Spleen (tissue), 7 donors: ENCODE measurements around the gene ARID1A.
"Not testable (repeated sequence)": the region's sequence is repeated elsewhere in the genome, so short reads cannot be mapped to it uniquely, and the experiment has no call there.

Experiments
- POLR2A ChIP-seq, 3 donors: fragments of 450-650 bp; IDR thresholded peaks; one replicate each; pipeline ENCODE4 v1.5.1; 2017; ENCODE audit warnings: antibody characterized with exemption in 3 of 3, mild to moderate bottlenecking in 1 of 3
- POLR2AphosphoS5 ChIP-seq, 3 donors: sonication (generic); formaldehyde crosslinking; IDR thresholded peaks; one replicate each; pipeline ENCODE4 v1.5.1; 2017; ENCODE audit warnings: antibody characterized with exemption in 3 of 3
- TF ChIP-seq, protein P1 (sequence below), 11 experiments: fragments of 200-600 bp in 7 of 11; fragments of 450-650 bp in 4 of 11; sonication (generic) in 4 of 11; IDR thresholded peaks in 8 of 11; conservative IDR thresholded peaks in 3 of 11; 1 replicate in 7 of 11; 2 replicates in 4 of 11; pipeline versions ENCODE4 v1.4.0 to v1.8.0; 2016 to 2021; ENCODE audit warnings: antibody characterized with exemption in 11 of 11, inconsistent platforms in 4 of 11, mild to moderate bottlenecking in 1 of 11
- donor health status: DM: no; HTN: no; CAD: no; lungs with moderate emphysema.
- donor health status: DM: no; HTN: no; CAD: no.
- donor health status: DM: no; HTN: no; CAD: no.

GRCh38 chr1:26668106-26668786, 27.6 kb upstream of the ARID1A start:
- TF ChIP-seq, protein P1, sequence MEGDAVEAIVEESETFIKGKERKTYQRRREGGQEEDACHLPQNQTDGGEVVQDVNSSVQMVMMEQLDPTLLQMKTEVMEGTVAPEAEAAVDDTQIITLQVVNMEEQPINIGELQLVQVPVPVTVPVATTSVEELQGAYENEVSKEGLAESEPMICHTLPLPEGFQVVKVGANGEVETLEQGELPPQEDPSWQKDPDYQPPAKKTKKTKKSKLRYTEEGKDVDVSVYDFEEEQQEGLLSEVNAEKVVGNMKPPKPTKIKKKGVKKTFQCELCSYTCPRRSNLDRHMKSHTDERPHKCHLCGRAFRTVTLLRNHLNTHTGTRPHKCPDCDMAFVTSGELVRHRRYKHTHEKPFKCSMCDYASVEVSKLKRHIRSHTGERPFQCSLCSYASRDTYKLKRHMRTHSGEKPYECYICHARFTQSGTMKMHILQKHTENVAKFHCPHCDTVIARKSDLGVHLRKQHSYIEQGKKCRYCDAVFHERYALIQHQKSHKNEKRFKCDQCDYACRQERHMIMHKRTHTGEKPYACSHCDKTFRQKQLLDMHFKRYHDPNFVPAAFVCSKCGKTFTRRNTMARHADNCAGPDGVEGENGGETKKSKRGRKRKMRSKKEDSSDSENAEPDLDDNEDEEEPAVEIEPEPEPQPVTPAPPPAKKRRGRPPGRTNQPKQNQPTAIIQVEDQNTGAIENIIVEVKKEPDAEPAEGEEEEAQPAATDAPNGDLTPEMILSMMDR (IDR thresholded peaks at IDR 0.05 in 8 of 11, conservative IDR thresholded peaks at IDR 0.05 in 3 of 11): not testable (repeated sequence)
- TF ChIP-seq POLR2A, POLR2AphosphoS5 (IDR thresholded peaks at IDR 0.05): not testable (repeated sequence)
